ENCODE data around the gene BEND5.

BEND5 gene

DNA sequence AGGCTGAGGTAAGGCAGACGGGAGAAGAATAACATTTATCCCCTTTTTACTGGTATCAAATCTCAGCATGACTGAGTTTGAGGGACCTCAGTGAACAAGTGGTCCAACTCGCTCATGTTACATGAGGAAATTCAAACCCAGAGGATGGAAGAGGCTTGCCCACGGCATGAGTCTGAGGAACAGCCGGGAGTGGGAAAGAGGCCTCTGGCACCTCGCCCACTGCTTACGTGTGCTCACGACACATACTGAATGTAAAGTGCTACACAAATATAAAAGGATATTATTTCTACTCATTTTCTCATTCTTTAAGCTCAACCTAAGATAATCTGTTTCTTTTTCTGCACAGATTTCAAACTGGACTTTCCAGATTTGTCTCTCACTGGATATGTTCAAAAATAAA, 14.7 kb downstream of the BEND5 start:
- no peak for DNase-seq (ENCODE audit: low read depth)

DNA sequence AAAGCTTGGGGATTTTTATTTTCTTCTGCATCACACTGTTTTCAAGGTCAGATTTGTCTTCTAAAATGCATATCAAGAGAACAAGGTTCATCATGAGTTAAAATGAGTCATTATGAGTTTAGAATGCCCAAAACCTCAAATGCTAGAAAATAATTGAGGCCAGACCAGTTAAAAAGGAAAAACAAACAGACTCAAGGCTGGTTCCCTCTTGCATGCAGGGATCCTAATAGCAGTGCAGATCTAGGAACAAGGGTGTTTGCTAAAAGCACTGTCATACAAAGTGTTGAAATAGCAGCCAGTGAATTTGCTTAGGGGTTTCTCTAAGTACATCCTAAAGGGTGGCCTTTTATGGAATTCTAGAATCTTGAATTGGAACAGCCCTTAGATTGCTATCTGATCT, 15.3 kb downstream of the BEND5 start:
- DNase-seq (ENCODE audit: low read depth): no peak

DNA sequence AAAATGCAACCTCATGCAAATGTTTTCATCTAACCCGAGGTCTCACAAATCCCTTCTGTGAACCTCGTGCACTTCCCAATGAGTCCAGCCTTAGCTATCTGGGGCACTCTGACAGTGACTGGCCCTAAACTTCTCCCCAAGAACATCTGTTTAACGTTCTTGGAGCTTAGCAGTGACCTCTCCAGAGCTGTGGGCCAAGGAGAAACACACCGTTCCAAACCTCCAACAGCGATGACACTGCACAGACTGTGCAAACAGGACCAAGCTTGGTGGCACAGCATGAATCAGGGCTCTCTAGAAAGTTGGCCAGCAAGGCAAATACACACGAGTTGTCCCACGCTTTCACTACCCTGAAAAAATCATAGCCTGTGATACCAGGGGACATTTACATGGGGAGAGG, 15.8 kb downstream of the BEND5 start:
- DNase-seq (ENCODE audit: low read depth): no peak

DNA sequence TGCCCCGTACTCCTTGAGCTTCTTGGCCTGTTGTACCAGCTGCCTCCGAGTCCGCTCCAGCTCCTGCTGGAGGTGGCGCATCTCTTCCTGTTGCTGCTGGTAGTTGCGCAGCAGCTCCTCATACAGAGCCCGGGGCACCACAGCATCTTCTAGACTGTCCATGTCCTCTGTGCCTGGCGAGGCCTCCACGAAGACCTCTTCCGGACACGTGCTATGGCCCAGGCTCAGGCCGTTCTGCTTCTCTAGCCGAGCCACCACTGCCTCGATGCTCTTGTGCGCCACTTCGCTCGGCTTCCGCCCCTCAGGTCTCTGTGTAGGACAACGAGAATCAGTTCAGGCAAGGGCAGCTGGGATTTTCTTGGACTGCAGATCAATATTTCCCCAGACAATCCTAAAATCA, 17.7 kb downstream of the BEND5 start:
- no peak for DNase-seq (ENCODE audit: low read depth)

DNA sequence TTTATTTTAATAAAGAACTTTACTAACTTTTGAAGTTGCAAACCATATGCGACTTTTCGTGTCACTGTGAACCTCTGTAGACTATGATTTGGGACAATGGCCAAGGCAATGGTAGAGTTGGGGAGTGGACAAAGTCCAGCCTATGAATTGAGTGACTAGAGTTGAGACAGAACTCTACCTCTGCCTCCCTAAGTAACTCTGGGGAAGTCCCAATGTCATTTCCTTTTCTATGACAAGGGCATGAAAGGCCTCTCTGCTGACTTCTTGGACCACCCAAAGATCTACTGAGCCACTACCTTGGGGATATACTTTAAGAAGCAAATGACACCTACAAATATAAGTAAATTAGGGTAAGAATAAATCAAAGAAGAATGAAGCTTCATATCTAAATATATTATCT, 19.3 kb downstream of the BEND5 start:
- no peak for DNase-seq (ENCODE audit: low read depth)

DNA sequence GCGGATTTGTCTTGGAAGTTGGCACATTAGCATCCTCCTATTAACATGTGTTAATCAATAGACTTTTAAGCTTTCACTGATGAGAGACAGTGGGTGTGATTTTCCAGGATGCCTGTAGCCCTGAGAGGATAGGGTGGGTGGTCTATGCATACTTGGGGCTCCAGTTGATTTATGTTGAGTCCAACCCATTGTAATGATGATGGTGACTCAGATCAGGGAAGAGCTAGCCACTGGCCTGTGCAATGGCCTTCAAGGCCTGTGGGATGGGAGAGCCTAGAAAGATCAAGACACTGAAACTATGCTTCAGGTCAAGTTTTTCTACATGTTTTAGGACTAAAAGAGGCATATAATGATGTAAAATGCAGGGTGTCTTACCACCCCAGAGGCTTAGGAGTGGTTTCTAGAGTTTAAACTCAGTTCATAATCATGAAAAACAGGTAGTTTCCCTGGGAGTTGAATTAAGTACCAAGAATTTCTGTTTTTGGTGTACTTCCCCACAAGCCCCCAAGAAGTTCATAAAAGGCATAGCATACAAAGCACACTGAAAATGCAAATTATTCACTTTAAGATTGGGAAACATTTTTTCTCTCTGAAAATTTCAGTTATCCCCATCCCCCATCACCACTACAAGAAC, 19.9 kb downstream of the BEND5 start:
- no peak for DNase-seq (ENCODE audit: low read depth)

DNA sequence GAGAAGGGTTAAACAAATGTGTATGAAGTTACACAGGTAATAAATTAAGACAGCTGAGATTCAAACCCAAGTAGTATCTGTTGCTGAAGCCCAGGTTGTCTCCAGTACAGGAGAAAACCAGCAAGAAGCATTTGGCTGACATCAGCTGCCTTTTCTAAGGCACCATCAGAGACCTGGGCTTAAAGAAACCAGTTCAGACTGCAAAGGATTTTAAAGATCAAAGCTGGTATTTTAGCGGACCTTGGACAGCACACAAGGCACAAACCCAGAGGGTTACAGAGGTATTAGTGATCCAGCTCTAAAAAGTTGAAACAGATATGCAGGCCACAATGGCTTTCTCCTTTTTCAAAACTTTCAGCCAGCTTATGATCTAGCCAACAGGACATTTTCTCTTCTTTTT, 23.4 kb downstream of the BEND5 start:
- no peak for DNase-seq (ENCODE audit: low read depth)

DNA sequence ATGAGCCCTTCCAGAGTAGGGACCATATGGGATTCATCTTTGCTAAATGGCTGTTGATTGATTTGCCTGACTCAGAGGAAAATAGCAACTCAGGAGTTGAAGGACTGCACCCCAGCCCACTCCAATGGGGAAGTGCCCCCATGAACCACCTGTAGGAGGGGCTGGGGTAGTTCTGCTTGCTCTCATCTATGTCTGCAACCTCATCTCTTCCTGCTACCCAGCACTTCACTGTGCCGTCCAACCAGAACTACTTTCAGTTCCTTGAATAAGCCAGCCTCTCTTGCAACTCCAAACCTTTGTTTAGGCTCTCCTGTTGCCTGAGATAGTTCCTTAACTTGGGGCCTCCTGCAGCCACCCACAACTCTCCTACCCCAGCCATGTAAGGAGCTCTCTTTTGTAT, 26.6 kb downstream of the BEND5 start:
- no peak for DNase-seq (ENCODE audit: low read depth)

DNA sequence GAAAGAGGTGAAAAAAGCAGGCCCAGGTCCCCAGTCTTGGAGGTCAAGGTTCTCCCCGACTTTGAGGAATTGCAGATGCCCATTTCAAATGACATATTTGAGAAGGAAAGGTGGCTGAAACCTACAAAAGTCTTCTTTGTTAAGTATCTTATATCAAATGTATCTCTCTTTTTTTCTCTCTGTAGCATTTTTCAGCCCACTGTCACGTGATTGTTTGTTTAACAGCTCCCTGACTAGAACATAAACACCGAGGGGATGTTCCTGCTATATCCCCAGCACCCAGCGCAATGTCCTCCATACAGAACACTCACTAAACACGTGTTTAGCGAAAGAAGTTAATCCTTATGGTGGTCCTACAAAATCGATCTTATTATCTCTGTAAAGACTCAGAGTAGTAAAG, 27.6 kb downstream of the BEND5 start:
- DNase-seq (ENCODE audit: low read depth): no peak

DNA sequence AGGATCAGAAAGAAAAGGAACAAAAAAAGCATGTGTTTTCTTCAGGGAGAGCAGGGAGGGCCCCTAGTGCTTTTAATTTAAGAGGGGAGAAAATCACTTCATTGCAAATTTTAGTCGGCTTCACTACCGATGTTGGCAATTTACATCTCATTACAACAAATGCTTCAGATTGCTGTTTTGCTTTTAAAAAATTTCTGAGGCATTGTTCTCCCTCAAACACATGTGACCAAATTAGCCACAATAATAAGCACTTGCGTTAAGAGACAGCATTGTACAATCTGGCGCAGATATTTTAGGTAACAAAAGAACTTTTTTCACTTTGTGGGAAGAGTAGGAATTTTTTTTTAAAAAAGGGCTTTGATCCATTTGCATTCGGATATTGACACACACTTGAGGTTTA, 29.8 kb downstream of the BEND5 start:
- DNase-seq (ENCODE audit: low read depth): no peak

DNA sequence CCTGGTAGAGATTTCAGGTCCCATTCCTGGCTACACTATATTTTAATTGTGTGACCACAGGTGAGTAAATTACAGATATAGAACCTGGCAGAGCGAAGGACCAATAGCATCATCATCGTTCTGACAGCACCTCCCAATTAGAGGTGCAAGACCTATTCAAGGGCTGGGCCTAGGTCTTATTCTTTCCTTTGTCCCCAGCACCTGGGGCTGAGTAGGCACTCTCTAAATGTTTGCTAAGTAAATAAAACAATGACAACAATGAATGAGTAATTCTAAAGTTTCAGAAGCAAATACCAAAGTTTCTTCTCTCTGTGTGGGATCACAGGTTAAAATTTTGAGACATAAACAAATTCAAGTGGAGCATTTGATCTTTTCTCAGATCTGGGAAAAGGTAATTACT, 32.7 kb downstream of the BEND5 start:
- no peak for DNase-seq (ENCODE audit: low read depth)

DNA sequence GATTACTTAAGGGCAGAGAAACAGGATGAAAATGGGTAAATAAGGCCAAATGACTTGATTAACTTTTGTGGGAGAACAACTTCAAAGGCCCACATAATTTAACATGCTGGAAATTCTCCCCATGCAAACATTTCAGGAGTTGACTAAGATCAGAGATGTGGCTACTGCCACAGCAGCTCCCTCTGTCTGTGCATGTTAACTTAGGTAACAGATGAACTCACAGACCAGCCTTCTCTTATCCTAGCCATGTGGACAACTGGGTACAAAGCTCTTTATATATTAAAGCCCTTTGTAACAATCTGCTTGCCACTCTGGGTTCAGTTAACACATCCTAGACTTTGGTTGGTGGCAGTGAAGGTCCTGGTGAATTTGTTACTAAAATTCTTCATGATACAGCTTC, 33.2 kb downstream of the BEND5 start:
- DNase-seq (ENCODE audit: low read depth): no peak

DNA sequence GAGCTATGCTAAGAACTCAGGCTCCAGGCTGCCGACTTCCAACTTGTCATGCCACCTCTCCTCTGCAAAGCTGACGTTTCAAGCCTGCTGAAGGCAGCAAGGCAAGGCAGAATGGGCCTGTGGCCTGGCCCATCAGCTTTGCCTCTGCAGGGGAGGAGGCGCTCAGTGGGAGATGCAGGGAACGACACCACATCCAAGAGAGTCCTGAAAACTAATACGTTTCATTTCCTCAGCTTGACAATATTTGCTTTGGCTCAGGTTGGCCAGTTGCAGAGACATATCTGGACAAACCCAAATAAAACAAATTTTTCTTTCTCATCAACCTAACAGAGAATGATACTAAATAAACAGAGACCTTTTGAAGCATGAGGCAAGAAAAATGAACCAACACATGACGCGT, 35.3 kb downstream of the BEND5 start:
- DNase-seq (ENCODE audit: low read depth): no peak

DNA sequence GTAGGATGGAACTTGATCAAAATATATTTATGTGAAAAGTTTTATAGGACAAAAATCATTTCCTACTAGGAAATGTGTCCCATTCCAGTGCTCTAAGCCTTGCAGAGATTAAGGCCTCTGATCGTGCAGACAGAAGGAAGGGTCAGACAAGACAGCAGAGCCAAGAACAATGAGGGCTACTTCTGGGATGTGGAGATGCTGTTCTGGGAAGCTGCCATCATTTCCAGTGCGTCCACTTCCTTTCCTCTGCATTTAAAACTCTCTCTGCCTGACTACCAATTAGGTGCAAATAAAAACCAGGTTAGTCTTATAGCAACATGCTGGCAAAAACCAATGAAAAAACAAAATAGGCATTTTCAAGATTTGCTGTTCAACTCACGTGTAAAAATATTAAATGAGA, 36.1 kb downstream of the BEND5 start:
- no peak for DNase-seq (ENCODE audit: low read depth)

DNA sequence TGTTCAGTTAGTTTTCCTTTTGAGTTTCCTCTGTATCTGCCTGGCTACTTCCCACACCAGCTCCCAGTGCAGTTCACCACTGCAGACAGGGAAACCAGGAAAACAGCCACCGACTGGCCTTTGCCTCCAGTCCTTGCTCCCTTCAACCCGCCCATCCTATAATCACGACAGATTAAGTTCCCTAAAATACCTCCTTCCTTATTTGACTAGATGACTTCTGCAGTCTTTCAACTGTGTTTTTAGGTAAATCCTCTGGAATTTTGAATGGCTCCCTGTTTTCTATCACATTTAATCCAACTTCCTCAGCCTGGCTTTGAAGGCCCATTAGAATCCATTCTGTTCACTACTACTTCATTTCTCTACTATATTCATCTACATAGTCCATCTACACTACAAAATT, 37.6 kb downstream of the BEND5 start:
- no peak for DNase-seq (ENCODE audit: low read depth)

DNA sequence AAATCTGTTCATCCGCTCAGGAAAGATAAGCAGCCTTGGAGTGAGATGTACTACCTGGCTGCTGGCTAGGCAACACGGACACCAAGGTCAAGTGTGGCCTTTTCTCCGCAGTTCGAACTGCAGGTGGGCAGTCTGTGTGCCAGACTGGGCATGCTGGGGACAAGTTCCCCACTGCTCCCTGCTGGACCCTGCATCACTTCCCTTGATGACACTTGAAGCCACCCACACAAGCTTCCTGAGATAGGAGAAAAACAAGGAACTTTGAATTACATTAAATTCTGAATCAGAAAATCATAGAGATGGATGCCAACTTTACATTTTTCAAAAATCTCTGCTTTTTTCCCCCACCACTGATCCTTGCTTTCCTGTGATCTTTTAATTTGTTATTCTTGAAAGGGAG, 38.3 kb downstream of the BEND5 start:
- no peak for DNase-seq (ENCODE audit: low read depth)

DNA sequence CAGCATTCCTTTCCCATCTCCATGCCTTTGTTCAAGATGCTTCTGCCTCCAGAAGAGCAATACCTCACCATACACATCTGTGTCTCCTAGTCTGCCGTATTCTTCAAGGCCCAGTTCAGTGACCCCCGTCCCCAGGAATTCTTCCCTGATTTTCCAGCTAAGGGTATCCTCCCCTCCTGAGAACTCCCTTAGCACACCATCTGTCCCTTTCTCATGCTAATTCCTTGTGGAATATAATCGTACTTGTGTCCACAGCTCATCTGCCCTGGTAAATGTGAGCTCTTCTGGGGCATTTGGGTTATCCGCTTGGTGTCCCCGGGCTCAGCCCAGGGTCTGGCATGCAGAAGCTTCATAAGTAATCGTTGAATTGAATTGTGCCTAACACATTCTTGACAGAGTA, 40.9 kb downstream of the BEND5 start:
- no peak for DNase-seq (ENCODE audit: low read depth)

DNA sequence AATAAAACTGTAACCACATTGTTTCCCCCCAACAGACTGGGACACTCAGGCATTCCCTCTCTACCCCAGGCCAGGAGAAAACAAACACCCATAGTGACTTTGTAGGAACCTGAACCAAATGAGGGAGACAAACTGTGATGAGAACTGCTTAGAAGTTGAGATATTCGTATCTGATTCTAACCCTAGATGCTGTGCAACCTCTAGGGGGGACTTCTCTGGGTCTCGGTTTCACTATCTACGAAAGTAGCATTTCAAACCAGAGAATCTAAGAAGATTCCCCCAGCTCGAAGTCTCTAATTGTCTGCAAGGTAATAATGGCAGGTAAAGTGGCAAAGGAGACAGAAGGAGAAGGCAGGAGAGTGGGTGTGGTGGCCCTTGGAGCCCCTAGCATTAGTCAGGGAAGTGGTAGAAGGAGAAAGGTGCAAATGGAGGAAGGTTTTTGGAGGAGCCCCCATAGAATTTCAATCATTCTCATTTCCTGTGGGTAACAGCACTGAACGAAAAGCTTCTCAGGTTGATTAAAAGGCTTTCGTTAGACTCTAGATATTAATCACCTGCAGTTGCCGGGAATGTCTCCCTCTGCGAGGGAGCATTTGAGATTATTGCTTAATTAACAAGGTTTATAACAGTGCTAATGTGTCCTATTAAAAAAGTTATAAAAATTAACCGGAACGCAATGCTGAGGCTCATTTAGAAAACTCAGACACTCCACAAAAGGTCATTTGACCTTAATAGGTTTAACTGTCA, 46.4 kb downstream of the BEND5 start:
- no peak for DNase-seq (ENCODE audit: low read depth)

DNA sequence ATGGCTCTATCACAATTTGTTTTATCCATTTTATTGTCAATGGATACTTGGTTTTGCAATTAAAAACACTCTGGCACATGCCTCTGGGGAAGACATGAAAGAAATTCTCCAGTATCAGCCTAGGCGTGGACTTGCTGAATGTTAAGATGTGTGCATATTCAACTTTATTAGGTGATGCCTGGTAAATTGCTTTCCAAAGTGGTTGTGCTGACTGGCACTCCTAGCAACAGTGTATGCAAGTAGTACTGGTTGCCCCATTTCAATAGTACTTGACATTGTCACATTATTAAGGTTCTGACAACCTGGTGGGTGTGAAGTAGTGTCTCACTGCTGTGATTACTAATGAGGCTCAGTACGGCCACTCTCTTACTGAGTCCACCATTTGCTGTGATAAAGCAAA, 48.1 kb downstream of the BEND5 start:
- DNase-seq (ENCODE audit: low read depth): no peak

DNA sequence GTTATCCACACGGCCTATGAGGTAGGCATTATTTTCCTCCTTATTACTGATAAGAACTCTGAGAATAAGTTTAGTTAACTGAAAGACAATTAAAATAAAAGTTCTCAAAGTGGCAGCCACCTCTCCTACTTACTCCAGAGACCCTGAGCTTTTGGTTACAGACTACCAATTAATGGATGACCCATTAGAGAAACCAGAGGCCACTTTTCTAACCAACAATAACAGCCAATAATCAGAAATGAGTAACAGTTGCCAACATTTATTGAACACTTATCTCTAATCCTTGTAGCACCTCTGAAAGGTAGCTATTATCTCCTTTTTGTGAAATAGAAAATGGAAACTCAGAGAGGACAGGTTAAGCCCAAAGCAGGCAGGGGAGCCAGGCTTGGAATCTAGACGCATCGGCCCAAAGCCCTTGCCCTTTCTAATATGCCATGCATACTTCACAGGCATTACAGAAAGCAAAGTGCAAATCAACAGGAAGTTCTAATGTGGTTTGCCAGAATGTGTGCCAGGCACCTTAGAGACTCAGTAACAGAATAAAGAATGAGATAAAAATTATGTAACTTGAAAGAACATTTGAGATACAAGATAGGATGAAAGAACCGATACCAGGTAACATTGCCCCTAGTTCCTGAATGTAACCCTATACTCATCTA, 50.0 kb downstream of the BEND5 start:
- DNase-seq (ENCODE audit: low read depth): no peak

DNA sequence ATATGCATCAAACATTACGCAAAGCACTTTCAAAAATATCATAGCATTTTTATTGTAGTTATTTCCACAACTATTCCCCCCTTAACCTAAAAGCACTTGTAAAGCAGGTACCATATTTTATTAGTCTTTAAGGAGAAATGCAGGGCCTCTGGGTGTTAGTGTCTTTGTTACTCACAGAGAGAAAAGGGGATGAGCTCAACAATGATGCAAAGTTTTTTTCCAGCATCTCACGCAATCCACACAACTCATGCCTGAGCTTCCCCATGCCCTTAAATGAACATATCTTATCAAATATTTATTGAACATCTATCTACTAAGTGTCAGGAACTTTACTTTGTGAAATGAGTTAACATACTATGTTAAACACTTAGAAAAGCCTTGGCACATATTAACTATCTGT, 50.6 kb downstream of the BEND5 start:
- no peak for DNase-seq (ENCODE audit: low read depth)

DNA sequence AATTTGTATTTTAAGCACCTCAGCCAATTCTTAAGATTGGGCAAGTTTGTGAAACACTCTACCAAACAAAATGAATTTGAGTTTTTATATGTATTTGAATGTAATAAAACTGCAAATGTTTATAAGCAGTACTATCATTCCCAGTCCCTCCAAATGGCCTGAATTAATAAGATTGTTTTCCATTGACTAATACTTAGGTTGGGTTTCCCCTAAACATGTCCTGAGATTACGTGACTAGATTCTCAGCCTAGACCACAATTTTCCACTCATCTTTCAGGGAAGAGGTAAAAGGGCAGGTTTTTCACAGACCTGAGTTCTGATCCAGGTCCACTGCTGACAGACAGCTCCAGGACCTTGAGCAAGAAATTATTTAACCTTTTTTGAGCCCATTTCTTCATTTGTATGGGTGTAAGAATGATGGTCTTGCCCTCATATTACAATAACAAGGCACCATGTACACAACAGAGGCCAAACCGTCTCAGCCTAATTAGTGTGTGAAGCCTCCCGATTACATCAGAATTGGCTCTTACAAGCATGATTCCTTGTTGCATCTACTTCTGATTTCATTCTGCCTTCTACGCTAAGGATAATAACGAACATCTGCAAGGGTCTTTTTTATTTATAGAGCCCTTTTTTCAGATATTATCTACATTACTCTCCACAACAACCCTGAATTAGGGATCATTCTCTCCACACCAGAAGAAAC, 51.2 kb downstream of the BEND5 start:
- no peak for DNase-seq (ENCODE audit: low read depth)

DNA sequence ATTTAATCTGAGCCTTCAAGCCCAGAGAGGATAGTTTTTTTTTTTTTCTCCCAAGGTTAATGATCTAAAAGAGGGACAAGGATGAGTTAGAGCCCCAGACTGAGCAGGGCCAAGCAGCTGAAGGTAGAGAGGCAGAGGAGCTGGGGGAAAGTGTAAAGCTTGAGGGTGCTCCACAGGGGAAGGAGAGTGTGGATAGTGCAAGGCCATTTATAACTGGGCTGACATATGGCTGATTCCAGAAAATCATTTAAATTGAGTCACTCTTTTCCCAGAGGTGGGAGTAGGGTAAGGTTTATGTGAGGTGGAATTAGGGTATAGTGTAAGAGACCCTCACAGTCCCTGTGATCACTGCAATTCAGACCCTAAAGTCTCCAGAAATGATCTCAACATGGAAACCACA, 55.8 kb downstream of the BEND5 start:
- no peak for DNase-seq (ENCODE audit: low read depth)

Measured in stimulated activated CD8-positive, alpha-beta memory T cell treated with anti-CD3 and anti-CD28 coated beads, Interleukin-12 subunit alpha, Interleukin-12 subunit beta, amount 100 ng/mL, for 4 hours (primary cell).